LHCN-M2 (cell line): Measurements from ENCODE around the gene MPDZ. TPM values are rescaled to one million over a fixed set of nuclear protein-coding genes. Genes with fewer than 3 reads are reported as not detected.

ENCODE experiments used
- DNase-seq: peaks from one replicate; pipeline ENCODE4 v3.0.0-alpha.2; 2012; ENCODE audit warnings: low read depth
- polyA plus RNA-seq: library from polyadenylated mRNA; unstranded; fragments of >200 nt; gene quantifications from one replicate; pipeline ENCODE4 v1.2.1, GENCODE V29; 2012; ENCODE audit warnings: missing spikeins
- total RNA-seq: library from RNA; depleted of rRNA; stranded (reverse); fragments of >200 nt; gene quantifications from 2 replicates; pipeline ENCODE4 v1.2.3, GENCODE V29; 2014; rRNA removed

Gene MPDZ, protein sequence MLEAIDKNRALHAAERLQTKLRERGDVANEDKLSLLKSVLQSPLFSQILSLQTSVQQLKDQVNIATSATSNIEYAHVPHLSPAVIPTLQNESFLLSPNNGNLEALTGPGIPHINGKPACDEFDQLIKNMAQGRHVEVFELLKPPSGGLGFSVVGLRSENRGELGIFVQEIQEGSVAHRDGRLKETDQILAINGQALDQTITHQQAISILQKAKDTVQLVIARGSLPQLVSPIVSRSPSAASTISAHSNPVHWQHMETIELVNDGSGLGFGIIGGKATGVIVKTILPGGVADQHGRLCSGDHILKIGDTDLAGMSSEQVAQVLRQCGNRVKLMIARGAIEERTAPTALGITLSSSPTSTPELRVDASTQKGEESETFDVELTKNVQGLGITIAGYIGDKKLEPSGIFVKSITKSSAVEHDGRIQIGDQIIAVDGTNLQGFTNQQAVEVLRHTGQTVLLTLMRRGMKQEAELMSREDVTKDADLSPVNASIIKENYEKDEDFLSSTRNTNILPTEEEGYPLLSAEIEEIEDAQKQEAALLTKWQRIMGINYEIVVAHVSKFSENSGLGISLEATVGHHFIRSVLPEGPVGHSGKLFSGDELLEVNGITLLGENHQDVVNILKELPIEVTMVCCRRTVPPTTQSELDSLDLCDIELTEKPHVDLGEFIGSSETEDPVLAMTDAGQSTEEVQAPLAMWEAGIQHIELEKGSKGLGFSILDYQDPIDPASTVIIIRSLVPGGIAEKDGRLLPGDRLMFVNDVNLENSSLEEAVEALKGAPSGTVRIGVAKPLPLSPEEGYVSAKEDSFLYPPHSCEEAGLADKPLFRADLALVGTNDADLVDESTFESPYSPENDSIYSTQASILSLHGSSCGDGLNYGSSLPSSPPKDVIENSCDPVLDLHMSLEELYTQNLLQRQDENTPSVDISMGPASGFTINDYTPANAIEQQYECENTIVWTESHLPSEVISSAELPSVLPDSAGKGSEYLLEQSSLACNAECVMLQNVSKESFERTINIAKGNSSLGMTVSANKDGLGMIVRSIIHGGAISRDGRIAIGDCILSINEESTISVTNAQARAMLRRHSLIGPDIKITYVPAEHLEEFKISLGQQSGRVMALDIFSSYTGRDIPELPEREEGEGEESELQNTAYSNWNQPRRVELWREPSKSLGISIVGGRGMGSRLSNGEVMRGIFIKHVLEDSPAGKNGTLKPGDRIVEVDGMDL (N-terminal part only)
- 11.7 and 16.9 TPM in 2 replicates for total RNA-seq
- polyA plus RNA-seq: 5.6 TPM

DNA sequence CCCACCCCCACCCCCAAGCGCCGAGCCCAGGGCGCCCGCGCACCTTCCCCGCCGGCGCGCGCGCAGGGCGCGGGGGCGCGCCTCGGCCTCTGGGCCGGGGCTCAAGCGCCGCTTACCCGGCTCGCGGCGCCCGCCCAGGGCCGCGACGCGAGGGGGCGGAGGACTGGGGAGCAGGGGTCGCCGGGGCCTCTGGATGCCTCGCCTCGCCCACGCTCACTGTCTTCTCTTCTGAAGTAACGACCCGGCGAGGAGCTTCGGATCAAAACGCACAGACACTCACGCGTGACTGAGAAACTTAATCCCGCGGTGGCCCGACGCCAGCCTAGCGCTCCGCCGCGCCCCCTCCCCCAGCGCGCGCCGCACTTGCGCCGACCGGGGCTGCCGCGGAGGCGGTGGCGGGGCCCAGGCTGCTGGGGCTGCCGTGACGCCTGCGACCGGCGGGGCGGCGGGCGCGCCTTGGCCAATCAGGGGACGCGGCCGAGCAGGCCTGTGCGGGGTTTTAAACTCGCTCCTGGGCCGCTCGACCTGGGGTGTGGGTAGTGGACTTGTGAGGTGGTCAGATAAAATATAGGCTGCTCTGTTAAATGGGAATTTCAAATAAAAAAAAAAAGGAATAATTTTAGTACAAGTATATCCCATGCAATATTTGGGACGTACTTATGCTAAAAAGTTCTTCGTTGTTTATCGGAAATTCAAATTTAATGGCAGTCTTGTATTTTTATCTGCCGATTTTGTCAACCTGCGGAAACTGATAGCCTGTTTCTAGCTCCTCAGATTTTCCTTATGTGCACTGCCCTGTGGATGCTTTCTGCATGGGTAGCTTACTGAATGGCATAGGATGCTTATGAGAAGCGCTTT is at the start of gene MPDZ:
MPDZ (minus strand) TSS at position 409 of the 858 bp plus-strand sequence. CDS start 29,377 bp downstream, outside the sequence.
- peak; percentile 39 for DNase-seq

DNA sequence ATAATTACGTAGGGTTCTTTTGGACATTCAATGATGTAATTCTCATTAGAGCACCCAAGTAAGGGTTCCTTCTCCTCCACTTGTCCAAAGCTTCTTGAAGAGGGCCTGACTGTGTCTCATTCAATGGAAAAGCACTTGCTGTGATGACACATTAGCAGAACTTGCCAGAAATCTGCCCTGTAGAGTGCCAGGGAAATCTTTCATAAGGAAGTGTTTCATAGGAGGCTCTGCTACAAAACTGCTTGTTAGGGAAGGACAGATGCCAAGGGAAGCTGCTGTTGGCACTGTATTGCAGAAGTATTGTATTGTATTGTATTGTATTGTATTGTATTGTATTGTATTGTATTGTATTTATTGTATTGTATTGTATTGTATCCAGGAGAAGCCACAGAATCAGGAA is 45.5 kb upstream of the MPDZ start:
- DNase-seq: peak; percentile 1

GRCh38 chr9:13322828-13323550 is 43.5 kb upstream of the MPDZ start:
- DNase-seq: no peak

- DNase-seq: no peak
Measured at GRCh38 chr9:13318027-13318426, 38.5 kb upstream of the MPDZ start.

DNA sequence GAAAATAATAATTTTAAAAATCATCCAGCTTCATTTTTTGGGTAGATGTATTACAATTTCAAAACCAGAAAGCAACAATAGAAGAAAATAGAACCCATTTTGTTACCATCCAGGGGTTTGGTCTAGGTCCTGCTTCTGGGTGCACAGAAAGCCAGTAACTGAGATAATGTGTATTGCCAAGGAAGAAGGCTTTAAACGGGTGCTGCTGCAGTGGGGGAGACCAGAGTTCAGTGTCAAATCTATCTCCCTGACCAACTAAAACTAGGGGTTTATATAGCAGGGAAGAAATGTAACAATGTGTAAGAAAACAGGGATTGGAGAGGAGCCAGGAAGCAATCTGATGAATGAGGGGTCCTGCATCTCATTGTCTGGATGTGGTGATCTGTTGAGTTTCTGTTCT is 17.5 kb upstream of the MPDZ start:
- no peak for DNase-seq

DNA sequence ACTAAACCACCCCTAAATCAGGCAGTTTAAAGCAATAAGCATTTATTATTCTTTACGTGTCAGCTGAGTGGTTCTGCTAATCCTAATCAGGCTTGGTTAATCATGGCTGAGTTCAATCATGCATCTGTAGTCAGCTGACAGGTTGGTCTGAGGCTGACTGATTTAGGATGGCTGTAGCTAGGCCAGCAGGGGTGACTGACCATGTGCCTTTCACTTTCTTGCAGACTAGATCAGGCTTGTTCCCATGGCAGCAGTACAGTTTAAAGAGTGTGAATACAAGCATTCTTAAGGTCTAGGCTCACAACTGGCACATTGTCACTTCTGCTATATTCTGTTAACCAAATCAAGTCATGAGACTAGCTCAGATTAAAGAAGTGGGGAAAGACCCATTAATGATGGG is 16.1 kb upstream of the MPDZ start:
- DNase-seq: peak; percentile 7

- DNase-seq: no peak
Measured at GRCh38 chr9:13292782-13293181, 13.3 kb upstream of the MPDZ start.

GRCh38 chr9:13292158-13292557 is 12.7 kb upstream of the MPDZ start:
- DNase-seq: no peak

DNA sequence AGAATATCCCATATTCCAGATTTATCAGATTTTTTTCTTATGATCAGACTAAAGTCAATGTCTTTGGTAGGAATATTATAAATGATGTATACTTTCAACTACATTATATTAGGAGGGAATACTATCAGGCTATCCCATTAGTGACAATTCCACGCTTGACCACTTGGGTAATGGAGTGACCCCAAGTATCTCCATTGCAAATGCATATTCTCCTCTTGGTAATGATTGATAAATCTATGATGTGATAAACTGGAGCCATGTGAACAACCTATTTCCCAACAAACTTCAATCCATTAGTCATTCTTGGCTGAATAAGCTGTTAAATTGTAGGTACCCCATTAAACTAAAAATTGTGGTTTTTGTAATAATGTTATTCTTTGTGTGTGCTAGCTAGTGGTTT is 12.2 kb upstream of the MPDZ start:
- DNase-seq: no peak

GRCh38 chr9:13284011-13284410 is 4.5 kb upstream of the MPDZ start:
- no peak for DNase-seq

DNA sequence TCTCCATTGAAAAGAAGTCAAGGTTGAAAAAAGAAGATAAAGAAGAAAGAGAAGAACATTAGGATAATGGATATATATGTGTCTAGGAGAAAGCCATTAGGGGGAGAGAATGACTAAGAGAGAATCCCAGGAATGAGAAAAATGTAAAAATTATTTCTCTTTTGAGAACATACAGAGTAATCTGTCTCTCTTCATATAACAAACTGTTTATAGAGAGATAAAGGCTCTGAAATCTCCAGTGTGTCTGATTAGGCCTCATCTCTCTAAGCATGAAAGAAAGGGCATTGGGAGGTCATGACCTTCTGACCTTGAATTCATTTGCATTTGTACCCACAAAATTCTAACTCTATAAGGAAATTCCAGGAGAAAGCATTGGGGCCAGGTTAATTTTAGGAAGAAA is 3.5 kb upstream of the MPDZ start:
- DNase-seq: no peak

GRCh38 chr9:13281356-13282016 is 2.0 kb upstream of the MPDZ start:
- no peak for DNase-seq

DNA sequence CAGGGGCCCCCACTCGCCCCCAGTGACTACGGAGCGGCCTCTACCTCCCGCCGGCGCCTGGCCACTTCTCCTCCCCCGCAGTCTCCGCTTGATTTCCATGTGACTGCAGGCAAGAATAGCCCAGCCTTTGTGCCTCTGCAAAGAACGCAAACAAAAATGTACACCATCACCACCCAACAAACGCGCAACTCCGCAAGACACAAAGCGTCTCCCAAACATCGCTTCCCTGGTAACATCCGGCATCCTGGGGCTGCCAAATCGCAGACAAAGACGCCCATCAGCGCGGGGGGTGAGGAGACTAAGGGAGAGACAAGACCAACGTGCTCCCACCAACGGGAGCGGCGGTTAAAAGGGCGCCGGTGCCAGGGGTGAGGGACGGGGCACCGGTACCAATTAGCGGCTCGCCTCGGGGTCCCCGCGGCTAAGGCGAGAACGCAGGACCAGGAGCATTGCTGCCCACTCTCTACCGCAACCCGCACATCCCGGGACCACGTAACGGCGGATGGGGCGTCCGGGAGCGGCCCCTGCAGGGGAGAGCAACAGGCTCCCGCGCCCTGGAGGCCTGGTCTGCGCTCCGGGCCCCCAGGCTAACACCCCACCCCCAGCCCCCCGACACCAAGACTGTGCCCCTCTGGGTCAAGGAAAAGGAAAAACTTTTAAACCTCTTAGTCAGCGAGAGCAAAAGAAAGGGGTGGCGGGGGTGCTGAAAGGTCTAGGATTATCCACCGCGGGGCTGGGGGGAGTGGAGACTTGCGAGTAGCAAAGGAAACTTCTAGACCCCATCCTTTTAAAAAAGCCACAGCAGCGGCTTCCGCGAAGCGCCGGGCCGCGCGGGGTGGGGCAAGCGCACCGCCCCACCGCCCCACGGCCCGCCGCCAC is 885 bp downstream of the MPDZ start:
- peak; percentile 55 for DNase-seq

GRCh38 chr9:13278023-13278367 is 1.5 kb downstream of the MPDZ start:
- no peak for DNase-seq

- no peak for DNase-seq
Measured at GRCh38 chr9:13274886-13275641, 4.4 kb downstream of the MPDZ start.

DNA sequence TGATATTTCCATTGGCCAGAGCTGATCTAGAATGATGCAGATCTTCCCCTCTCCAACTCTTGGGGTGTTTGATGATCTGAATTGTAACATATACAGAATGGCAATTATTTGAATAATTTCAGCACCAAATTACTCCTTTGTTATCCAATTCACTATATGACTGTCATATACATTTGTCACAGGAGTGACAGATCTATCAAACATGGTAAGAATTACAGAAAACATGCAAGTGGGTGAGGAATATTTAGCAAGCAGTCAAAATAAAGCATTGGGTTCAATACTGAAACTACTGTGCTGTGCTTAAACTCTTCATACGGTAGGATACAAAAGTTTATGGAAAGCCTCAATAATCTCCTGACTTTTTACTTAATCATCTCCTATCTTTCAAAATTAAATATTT is 8.8 kb downstream of the MPDZ start:
- no peak for DNase-seq

DNA sequence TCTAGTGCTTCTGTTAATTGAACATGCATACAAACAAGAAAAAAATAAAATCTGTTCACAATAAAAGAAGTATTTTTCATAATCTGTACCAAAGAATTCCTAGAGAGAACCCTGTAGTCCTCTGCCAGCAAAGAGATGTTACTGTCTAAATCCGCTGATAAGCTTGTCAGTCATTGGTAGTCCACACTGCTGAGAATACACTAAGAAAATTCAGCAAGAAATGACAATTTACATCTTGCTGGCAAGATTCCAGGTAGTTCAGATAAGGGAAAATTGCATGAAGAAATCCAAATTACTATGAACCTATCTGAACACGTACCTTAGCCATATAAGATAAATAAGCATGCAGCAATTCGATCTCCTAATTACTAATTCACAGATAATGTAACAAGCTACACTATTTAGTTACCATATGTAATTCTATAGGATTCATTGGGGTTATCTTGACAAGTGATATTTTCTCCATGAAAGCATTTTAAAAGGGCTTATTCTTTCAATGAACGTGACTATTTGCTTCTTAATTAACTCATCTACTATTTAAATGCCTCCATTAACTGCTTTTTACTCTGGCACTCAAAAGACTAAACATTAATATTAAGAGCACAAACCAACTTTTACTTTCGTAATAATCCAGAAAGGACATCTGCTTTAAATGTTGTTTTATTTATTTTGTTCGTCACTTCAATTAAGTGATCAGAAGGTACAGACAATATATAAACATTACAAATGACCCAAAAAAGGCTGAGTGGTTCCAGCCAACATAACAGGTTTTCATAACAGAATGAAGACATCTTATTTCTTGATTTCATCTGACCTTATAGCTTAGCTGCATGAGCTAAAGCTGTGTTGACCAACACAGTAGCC is 9.7 kb downstream of the MPDZ start:
- DNase-seq: no peak
